GM19438 (cell line): Measurements from ENCODE around the gene SENP5.

Source experiments
- ATAC-seq: cut with Tn5 transposase; IDR thresholded peaks from one replicate; pipeline ENCODE4 v1.9.1; 2021; ENCODE audit warnings: low read depth; ENCODE audit not compliant: unreplicated experiment

The SENP5 gene

GRCh38 chr3:196967412-196968232 is 99.9 kb downstream of the SENP5 start:
- ATAC-seq, result no peak

DNA sequence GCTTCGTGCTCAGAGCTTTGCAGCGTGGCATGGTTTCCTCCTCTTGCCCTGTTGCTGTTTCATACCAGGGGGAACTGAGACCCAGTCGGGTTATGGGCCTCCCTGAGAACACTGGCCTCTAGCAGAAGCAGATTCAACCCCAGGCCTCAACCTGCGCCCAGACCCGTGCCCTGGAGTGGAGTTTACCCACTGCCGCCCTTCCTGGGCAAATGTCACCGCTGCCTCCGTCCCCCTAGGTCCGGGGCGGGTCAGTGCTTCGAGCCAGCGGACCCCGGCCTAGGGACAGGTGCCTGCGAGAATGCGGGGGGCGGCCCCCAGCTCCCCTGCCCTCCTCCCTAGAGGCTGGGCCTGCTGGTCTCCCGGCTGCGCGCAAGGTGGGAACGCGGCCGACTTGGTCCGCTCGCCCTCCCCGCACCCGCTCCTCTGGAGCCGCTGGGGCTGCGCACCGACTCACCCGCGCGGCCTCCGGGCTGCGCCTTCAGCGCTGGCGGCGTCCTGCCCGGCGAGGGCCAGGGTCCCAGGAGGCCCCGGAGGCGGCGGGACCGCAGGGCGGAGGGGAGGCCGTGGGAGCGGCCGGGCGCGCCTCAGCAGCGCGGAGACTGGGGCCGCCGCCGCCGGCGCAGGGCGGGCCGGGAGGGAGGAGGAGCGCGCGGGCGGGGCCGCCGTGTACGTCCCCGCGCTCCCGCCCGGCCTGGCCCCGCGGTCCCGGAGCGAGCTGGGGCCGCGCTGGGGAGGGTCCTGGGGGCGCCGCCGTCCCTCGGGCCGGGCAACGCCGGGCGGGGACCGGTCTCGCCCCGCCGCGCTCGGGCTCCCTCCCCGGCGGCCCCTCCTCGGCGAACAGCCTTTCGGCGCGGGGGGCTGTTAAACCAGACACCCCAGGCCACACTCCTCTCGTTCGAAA is 100.8 kb downstream of the SENP5 start, which contains the start of gene PIGZ:
TSS of gene PIGZ (minus strand) at position 601 of the 901 bp plus-strand sequence. CDS start 16,802 bp downstream, outside the sequence.
- ATAC-seq, result peak; percentile 53

- peak; percentile 41 for ATAC-seq
Observed at GRCh38 chr3:196969134-196969659, 101.5 kb downstream of the SENP5 start.

- ATAC-seq, result peak; percentile 57
Observed at GRCh38 chr3:196969660-196970546, 102.2 kb downstream of the SENP5 start.

- ATAC-seq, result no peak
Observed at GRCh38 chr3:196970547-196971093, 102.9 kb downstream of the SENP5 start.

GRCh38 chr3:196971094-196971698 is 103.5 kb downstream of the SENP5 start:
- no peak for ATAC-seq

DNA sequence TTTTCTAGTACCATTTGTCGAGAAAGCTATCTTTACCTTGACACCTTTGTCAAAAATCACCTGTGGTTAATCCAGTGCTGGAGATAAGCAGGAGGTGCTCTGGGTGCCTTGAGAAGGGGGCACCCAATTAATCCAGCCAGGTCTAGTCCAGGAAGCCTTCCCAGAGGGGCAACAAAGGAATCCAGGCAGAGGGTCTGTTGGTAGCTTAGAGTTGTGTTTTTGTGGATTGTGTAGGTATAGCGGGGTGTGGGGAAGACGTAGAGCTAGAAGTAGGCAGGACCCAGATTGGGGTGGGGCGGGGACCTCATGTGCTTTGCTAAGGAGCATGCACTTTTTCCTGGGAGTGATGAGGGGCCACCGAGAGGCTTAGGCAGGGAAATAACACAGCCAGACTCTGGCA is 106.9 kb downstream of the SENP5 start:
- ATAC-seq, result no peak

- no peak for ATAC-seq
Observed at GRCh38 chr3:196975349-196975748, 107.6 kb downstream of the SENP5 start.

GRCh38 chr3:196976941-196977340 is 109.2 kb downstream of the SENP5 start:
- no peak for ATAC-seq

DNA sequence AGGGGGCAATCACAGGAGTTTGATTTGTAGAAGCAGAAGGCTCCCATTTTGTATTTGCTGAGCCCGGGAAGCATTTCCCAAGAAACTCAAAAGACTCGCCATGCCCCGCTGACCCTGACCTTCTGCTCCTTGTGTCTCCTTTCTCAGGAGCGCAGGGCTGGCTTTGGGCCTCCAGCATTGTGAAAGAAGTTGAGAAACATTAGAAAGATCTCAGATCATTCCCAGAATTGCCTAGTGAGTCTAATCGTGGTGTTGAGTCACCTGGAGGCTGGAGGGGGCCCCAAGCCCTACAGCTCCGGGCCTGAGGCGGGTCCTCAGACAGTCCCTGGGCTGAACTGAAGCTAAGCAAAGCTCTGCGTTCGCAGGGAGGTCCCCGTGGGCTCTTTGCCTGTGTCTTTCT is 111.8 kb downstream of the SENP5 start:
- ATAC-seq, result no peak

DNA sequence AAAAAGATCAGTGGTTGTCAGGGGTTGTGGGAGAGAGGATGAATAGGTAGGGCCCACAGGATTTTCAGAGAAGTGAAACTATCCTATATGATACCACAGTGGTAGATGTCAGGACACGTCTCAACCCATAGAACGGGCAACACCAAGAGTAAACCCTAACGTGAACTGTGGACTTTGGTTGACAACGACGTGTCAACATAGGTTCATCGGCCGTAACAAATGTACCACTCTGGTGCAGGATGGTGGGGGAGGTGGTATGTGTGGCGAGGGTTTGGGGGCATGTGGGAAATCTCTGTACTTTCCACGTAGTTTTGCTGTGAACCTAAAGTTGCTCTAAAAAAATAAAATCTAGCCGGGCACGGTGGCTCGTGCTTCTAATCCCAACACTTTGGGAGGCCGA is 113.9 kb downstream of the SENP5 start:
- no peak for ATAC-seq

DNA sequence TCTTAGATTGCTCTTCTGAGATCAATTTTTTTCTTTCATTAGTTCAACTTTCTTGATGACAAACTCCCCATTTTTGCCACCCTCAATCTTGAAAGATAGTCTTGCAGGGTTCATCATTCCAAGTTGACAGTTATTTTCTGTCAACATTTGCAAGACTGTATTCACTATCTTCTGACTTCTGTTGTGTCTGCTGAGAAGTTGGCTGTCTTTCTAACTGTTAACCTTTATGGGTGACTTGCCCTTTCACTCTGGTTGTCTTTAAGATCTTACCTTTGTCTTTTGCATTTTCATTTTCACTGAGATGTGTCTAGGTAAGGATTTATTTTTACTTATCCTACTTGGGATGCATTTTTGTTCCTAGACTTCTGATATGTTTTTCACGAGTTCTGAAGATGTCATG is 115.5 kb downstream of the SENP5 start:
- ATAC-seq, result no peak
